GM18505 (cell line): ENCODE results near the gene TBC1D5.

Experiments
- ATAC-seq: cut with Tn5 transposase; IDR thresholded peaks from one replicate; pipeline ENCODE4 v1.9.1; 2021; ENCODE audit not compliant: unreplicated experiment
- POLR2A ChIP-seq: IDR thresholded peaks from 4 replicates; pipeline ENCODE4 v1.6.1; 2011; ENCODE audit warnings: borderline replicate concordance; ENCODE audit not compliant: insufficient read depth, insufficient read length; ENCODE audit errors: extremely low read depth

Gene TBC1D5

GRCh38 chr3:17310983-17311382 lies 431.4 kb downstream of the TBC1D5 start:
- ATAC-seq: no peak
- TF ChIP-seq POLR2A: no peak

GRCh38 chr3:17307887-17308286 lies 434.5 kb downstream of the TBC1D5 start:
- no peak for TF ChIP-seq POLR2A
- ATAC-seq: no peak

GRCh38 chr3:17307482-17307881 lies 434.9 kb downstream of the TBC1D5 start:
- no peak for ATAC-seq
- TF ChIP-seq POLR2A: no peak

- ATAC-seq: no peak
These were observed 437.5 kb downstream of the TBC1D5 start for GRCh38 chr3:17304969-17305368.

GRCh38 chr3:17302774-17303173 lies 439.7 kb downstream of the TBC1D5 start:
- ATAC-seq: no peak
- TF ChIP-seq POLR2A: no peak

More at GRCh38 chr3:17304969-17305368, 437.5 kb downstream of the TBC1D5 start:
- TF ChIP-seq POLR2A: no peak

- TF ChIP-seq POLR2A: no peak
- no peak for ATAC-seq
These were observed 440.3 kb downstream of the TBC1D5 start for GRCh38 chr3:17302170-17302569.

- TF ChIP-seq POLR2A: no peak
- ATAC-seq: no peak
These were observed 441.2 kb downstream of the TBC1D5 start for GRCh38 chr3:17301271-17301670.

GRCh38 chr3:17300441-17300840 lies 442.0 kb downstream of the TBC1D5 start:
- no peak for ATAC-seq
- TF ChIP-seq POLR2A: no peak

- TF ChIP-seq POLR2A: no peak
- no peak for ATAC-seq
These were observed 444.4 kb downstream of the TBC1D5 start for GRCh38 chr3:17298038-17298437.

- no peak for ATAC-seq
- TF ChIP-seq POLR2A: no peak
These were observed 449.9 kb downstream of the TBC1D5 start for GRCh38 chr3:17292556-17292955.

GRCh38 chr3:17290894-17291293 lies 451.5 kb downstream of the TBC1D5 start:
- no peak for TF ChIP-seq POLR2A
- ATAC-seq: no peak

- no peak for TF ChIP-seq POLR2A
- ATAC-seq: no peak
These were observed 453.5 kb downstream of the TBC1D5 start for GRCh38 chr3:17288839-17289399.

- no peak for TF ChIP-seq POLR2A
- ATAC-seq: no peak
These were observed 455.3 kb downstream of the TBC1D5 start for GRCh38 chr3:17287006-17287689.

GRCh38 chr3:17278006-17278405 lies 464.4 kb downstream of the TBC1D5 start:
- TF ChIP-seq POLR2A: no peak
- no peak for ATAC-seq
